ENCODE measurements around the gene HYOU1.
"Not testable (repeated sequence)": the region's sequence is repeated elsewhere in the genome, so short reads cannot be mapped to it uniquely, and the experiment has no call there.

The HYOU1 gene

DNA sequence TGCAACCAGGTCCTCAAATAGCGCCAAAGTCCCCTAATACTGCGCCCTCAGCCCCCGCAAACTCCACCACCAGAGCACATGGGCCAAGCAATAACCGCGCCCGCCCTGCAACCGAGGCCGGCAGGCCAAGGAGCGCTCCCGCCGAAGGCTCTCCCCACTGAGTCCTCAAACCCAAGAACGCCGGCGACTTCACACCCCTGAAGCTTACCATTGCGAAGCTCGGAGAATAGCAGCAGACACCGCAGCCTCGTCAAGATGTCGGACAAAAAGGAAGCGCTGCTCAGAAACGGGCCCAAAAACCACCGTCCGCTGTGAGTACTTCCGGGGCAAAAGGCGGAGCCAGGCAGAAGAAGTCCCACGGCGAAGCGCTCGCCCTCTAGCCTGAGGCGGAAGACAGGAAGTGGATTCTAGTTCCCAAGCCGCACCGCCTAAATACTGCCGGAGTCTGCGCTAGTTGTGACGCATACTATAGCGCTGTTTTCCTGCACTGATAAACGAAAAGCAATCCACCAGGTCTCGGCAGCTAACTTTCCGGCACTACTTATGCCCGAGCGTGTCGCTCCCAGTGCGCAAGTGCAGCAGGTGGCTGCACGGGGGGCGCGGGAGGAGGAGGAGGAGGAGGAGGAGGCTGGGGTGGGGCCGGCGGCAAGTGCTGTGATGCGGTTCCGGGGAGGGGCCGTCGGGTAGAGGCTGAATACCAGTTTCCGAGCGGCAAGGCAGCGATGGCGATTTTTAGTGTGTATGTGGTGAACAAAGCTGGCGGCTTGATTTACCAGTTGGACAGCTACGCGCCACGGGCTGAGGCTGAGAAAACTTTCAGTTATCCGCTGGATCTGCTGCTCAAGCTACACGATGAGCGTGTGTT is 38.7 kb downstream of the HYOU1 start, which contains the start of the genes RPS25 and TRAPPC4:
TSS of gene RPS25 (minus strand) at position 270 of the 865 bp plus-strand sequence. CDS start at position 211, 59 bp downstream.
TSS of gene TRAPPC4 (plus strand) at position 693 of the 865 bp plus-strand sequence. CDS start at position 723, 30 bp downstream.
- peak; percentile 89 for DNase-seq (ENCODE audit: low read depth)

DNA sequence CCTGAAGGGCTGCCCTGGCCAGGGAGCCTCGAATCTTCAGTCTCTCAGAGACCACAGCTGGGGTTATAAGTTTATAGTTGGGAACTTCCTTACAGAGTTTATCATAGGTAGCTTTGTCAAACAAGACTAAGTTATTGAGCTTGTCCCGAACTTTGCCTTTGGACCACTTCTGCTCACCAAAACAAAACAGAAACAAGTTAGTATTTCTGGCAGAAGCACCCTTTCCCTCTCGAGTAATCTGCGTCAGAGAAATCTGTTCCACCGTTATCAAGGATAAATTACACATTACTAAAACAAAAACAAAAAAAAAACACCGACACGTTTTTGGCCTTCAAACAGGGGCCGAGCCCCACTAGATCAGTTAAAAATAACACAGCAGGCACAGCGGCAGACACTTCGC is 39.6 kb downstream of the HYOU1 start:
- DNase-seq (ENCODE audit: low read depth): not testable (repeated sequence)

DNA sequence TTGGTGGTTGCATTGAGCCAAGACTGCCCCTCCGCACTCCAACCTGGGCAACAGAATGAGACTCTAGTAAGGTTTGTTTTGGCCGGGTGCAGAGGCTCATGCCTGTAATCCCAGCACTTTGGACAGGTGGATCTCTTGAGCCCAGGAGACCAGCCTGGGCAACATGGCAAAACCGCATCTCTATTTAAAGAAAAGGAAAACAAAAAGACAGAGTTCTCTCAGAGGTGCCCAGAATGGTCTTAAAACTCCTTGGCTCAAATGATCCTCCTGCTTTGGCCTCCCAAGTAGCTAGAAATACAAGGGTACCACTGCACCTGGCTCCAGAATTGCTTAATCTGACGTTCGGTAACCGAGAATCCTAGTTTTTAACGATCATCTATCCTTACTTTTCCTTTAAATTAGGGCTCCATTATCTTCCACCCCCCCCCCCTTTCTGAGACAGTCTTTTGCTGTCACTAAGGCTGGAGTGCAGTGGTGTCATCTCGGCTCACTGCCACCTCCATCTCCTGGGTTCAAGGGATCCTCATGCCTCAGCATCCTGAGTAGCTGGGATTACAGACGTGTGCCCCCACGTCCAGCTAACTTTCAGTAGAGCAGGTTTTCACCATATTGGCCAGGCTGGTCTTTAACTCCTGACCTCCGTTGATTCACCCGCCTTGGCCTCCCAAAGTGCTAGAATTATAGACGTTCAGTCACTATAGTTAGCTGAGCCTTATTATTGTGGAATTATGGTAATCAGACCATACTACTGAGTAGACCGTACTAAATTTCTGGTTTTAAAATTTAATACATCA is 40.6 kb downstream of the HYOU1 start:
- DNase-seq (ENCODE audit: low read depth): no peak

DNA sequence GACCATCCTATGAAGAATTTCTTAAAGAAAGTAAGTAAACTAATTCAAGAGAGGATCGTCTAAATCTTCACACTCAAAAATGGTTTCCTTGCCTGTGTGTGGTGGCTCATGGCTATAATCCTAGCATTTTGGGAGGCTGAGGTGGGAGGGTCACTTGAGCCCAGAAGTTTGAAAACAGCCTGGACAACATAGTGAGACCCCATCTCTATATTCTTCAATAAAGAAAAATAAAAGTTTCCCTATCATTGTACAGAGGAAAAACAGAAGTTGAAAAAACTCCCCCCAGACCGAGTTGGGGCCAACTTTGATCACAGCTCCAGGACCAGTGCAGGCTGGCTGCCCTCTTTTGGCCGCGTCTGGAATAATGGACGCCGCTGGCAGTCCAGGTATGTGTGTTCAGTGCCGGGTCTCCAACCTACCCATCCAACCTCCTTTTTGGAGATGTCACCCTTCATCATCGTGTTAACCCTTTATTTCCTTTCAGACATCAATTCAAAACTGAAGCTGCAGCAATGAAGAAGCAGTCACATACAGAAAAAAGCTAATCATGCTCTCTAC is 41.9 kb downstream of the HYOU1 start:
- no peak for DNase-seq (ENCODE audit: low read depth)

DNA sequence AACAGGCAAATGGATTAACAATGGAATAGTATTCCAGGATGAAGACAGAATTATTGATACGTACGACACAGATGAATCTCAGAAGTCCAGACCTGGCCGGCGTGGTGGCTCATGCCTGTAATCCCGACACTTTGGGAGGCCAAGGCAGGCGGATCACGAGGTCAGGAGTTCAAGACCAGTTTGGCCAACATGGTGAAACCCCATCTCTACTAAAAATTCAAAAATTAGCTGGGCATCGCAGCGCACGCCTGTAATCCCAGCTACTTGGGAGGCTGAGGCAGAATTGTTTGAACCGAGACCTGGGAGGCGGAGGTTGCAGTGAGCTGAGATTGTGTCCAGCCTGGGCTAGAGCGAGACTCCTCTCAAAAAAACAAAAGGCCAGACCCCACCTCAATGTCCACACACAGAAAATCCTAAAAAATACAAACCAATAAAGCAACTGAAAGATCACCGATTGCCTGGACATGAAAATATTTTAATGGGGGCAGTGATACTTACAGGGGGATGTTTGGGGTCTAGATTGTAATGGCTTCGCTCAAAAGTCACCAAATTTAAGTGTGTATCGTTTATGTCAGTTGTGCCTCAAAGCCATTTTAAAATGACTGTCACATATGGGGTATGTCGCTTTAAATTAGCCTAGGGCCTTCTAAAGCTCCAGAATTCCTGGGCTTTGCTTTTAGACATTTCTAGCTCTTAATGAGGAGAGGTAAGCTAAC is 42.6 kb downstream of the HYOU1 start:
- DNase-seq (ENCODE audit: low read depth): no peak

DNA sequence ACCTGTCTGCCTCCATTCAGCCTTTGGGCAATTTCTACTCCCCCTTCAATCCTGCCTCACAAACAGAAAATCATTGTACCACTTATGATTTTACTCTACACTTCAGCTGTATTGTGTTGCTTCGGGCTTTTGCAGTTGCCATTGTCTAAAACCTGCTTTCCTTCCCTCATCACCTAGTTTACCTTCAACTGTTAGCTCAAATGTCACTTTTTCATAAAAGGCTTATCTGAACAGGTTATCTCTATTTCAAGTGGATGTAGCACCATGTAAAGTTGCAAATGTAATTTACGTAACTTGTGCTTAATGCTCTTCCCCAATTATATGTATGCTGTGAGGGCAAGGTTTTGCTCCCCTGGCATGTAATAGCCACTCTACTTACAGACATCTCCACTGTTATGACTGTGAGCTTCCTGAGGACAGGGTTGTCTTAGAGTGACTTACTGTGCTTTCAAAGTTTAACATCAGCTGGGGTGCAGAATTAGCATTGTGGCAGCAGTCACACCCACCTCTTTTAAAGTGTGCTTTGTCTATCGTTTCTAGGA is 44.3 kb downstream of the HYOU1 start:
- no peak for DNase-seq (ENCODE audit: low read depth)

DNA sequence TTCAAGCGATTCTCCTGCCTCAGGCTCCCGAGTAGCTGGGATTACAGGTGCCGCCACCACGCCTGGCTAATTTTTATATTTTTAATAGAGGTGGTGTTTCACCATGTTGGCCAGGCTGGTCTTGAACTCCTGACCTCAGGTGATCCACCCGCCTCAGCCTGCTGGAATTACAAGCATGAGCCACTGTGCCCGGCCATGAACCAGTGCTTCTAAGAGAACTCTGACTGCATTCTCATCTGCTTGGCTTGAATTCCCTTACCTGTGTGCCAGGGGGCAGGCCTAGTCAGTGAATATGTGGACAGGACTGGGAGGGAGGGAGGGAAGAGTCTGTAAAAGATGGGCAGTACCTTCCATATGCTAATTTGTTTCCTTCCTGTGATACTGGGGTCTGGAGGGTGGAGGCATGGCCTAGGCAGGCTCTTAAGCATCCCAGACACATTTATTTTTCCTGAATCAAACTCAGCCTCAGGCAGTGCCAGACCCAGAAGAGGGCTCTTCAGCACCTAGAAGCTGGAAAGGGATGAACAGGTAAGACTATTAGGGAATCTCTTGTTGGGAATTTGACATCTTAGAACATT is 45.4 kb downstream of the HYOU1 start:
- no peak for DNase-seq (ENCODE audit: low read depth)

DNA sequence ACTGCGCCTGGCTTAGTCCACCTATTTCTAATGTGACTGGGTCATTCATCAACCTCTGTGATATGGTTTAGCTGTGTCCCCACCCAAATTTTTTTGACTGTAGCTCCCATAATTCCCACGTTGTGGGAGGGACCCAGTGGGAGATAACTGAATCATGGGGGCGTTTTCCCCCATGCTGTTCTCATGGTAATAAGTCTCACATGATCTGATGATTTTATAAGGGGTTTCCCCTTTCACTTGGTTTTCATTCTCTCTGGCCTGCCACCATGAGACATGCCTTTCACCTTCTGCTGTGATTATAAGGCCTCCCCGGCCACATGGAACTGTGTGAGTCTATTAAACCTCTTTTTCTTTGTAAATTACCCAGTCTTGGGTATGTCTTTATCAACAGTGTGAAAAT is 50.3 kb downstream of the HYOU1 start:
- DNase-seq (ENCODE audit: low read depth): no peak

DNA sequence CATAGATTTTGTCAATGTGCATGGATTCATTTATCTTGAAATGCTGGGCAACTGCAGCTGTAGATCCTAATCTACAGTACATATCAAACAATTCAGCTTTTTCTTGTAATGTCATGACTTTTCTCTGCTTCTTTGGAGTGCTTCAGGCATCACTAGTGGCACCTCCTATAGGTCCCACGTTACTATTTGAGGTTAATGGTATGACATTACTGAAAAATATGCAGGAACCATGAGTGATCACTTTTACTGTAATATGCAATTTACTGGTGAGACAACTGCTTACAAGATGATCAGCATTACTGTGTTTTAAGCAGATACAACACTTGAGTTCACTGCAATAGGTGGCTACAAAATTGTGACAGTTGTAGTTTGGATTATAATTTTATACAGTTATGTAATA is 56.1 kb downstream of the HYOU1 start:
- no peak for DNase-seq (ENCODE audit: low read depth)

DNA sequence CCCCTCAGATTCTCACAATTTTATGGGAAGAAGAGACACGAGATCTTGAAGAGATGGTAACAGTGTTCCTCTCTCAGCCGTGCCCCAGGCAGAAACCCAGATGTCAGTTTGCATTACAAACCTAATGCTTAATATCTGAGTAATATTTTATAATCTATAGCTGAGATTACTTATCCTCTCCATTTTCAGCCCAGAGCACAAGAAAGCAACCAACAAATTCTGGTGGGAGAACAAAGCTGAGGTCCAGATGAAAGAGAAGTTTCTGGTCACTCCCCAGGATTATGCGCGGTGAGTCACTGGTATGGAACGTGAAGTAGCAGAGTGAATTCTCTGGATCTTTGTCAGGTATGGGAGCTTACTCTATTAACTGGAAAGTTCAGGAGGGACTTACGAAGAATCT is 58.2 kb downstream of the HYOU1 start:
- DNase-seq (ENCODE audit: low read depth): no peak

DNA sequence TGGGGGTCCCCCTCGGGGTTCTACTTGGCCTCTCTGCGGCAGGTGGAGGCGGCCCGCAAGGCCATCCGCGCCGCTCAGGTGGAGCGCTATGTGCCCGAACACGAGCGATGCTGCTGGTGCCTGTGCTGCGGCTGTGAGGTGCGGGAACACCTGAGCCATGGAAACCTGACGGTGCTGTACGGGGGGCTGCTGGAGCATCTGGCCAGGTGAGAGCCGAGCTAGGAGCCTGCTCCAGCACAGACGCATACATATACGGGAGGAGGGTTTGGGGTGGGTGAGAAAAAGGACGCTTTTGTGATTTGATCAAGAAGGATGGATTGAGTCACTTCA is 58.7 kb downstream of the HYOU1 start:
- DNase-seq (ENCODE audit: low read depth): no peak

DNA sequence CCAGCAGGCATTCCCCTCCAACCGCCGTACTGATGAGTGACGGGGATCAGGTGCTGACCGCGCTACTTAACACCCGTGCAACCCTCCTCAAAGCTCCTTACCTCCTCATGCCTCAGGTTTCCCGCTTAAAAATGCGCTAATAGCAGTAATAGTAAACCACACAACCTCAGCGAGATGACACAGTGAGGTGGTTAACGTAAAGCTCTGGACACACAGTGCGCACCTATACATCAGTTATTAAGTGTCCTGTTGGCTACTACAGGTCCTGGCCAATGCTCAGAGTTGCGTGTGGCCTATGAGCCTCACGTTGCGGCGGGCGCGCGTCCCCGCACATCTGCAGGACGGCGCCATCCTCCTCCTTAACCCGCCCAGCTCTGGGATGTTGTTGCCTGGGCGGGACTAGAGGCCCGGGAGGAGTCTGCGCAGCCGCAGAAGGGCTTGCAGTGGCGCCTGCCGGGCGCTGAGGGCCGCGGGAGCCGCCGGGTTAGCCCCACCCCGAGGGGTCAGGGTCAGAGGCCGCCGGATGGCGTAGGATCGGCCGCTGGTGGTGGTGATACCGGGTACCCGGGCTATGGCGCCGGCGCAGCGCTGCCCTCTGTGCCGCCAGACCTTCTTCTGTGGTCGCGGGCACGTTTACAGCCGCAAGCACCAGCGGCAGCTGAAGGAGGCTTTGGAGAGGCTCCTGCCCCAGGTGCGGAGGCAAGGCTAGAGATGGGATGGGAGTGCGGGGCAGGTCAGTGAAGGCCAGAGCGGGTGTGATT is 59.2 kb downstream of the HYOU1 start, which contains the start of gene CENATAC:
TSS of gene CENATAC (plus strand) at position 512 of the 761 bp plus-strand sequence. CDS start at position 572, 60 bp downstream.
- peak; percentile 72 for DNase-seq (ENCODE audit: low read depth)

DNA sequence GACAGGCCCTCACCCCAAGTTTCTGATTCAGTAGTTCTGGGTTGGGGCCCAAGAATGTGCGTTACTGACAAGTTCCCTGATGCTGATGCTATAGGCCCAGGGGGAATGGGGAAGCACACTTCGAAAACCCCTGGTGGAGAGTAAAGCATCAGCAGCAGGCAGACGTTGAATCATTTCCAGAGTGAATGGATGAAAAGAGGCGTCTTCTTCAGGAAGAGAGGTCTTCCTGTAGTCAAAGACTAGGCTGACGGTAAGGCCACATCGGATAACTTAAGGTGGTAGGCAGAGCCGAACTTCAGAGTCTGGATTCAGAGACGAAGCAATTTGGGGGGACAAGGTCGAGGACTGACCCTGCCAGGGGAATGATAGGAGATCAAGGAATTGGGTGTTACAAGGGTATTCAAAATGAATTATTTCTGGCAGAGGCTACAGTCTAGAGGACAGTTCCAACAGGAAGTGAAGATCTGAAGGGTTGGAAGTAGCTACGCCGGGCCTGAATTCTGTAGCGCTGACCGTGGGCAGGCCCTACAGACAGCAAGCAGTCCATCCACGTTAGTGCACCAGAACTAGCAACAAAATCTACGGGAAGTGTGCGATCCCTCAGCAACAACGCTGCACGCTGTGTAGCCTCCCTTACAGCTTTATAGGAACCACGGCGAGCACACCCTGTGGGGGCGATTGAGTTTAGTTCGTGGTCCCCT is 59.9 kb downstream of the HYOU1 start:
- DNase-seq (ENCODE audit: low read depth): no peak
